Loucy (cell line): Measurements from ENCODE around the gene CEP57L1.

ENCODE experiments used
- H2AFZ ChIP-seq: fragments of 200-600 bp; sonication (generic); 2 replicates; pipeline ENCODE4 v1.6.0; 2016; ENCODE audit warnings: antibody characterized with exemption, mild to moderate bottlenecking, low read length, moderate library complexity
- H3F3A ChIP-seq: fragments of 200-600 bp; 2 replicates; pipeline ENCODE4 v1.6.0; 2016; ENCODE audit warnings: antibody characterized with exemption, low read depth, mild to moderate bottlenecking
- H3K27me3 ChIP-seq: fragments of 200-600 bp; sonication (generic); 2 replicates; pipeline ENCODE4 v1.6.1; 2014; ENCODE audit warnings: low read length, mild to moderate bottlenecking; ENCODE audit not compliant: insufficient read depth, poor library complexity, severe bottlenecking
- H3K36me3 ChIP-seq: fragments of 200-600 bp; sonication (generic); 2 replicates; pipeline ENCODE4 v1.6.1; 2016; ENCODE audit warnings: low read length; ENCODE audit not compliant: insufficient read depth
- H3K4me1 ChIP-seq: fragments of 200-600 bp; sonication (generic); 2 replicates; pipeline ENCODE4 v1.5.1; 2014; ENCODE audit warnings: low read length, mild to moderate bottlenecking; ENCODE audit not compliant: insufficient read depth, poor library complexity, severe bottlenecking
- H3K4me2 ChIP-seq: fragments of 200-600 bp; sonication (generic); 2 replicates; pipeline ENCODE4 v1.6.0; 2014; ENCODE audit warnings: antibody characterized with exemption, low read length, low read depth, mild to moderate bottlenecking; ENCODE audit not compliant: poor library complexity, severe bottlenecking
- H3K4me3 ChIP-seq: fragments of 200-600 bp; sonication (generic); 2 replicates; pipeline ENCODE4 v1.5.1; 2014; ENCODE audit warnings: low read length, mild to moderate bottlenecking, mixed read lengths; ENCODE audit not compliant: poor library complexity, severe bottlenecking
- H3K79me2 ChIP-seq: fragments of 200-600 bp; sonication (generic); 2 replicates; pipeline ENCODE4 v1.6.1; 2014; ENCODE audit warnings: low read length; ENCODE audit not compliant: insufficient read depth
- H3K9ac ChIP-seq: fragments of 200-600 bp; sonication (generic); 2 replicates; pipeline ENCODE4 v1.6.0; 2014; ENCODE audit warnings: mild to moderate bottlenecking, low read depth, low read length, moderate library complexity; ENCODE audit not compliant: poor library complexity, severe bottlenecking
- H3K9me2 ChIP-seq: fragments of 200-600 bp; sonication (generic); replicated peaks from 2 replicates; pipeline ENCODE4 v1.6.1; 2016; ENCODE audit warnings: low read depth, low read length, mixed read lengths
- H3K9me3 ChIP-seq: fragments of 200-600 bp; sonication (generic); 2 replicates; pipeline ENCODE4 v1.6.1; 2014; ENCODE audit warnings: mild to moderate bottlenecking, antibody characterized with exemption, low read length, low read depth; ENCODE audit not compliant: insufficient read depth
- H4K20me1 ChIP-seq: fragments of 200-600 bp; sonication (generic); 2 replicates; pipeline ENCODE4 v1.6.0; 2014; ENCODE audit warnings: antibody characterized with exemption, low read length, mild to moderate bottlenecking; ENCODE audit not compliant: insufficient read depth, poor library complexity, severe bottlenecking
- CTCF ChIP-seq: fragments of 200-600 bp; sonication (generic); conservative IDR thresholded peaks from 2 replicates; pipeline ENCODE4 v1.5.1; 2014; ENCODE audit warnings: mild to moderate bottlenecking, antibody characterized with exemption, low read length
- EZH2phosphoT487 ChIP-seq: fragments of 200-600 bp; IDR thresholded peaks from 2 replicates; pipeline ENCODE4 v1.6.1; 2018; ENCODE audit warnings: antibody characterized with exemption, mild to moderate bottlenecking, moderate library complexity, borderline replicate concordance

The CEP57L1 gene

GRCh38 chr6:109055771-109056235 lies 39.5 kb upstream of the CEP57L1 start:
- H3K9me3 ChIP-seq, result no peaks in the 10 kb centered on the region
- peaks cover 22% of the 10 kb centered on the region; the same call in 1 of the 2 replicates for H3K79me2 ChIP-seq
- TF ChIP-seq CTCF (no peak), EZH2phosphoT487 (no peak)
- H3K4me2 ChIP-seq, result no peak overlapping the region
- no peak overlapping the region for H3K9ac ChIP-seq
- H3K27me3 ChIP-seq, result no peaks in the 10 kb centered on the region
- H3K9me2 ChIP-seq, result no peaks in the 10 kb centered on the region
- H4K20me1 ChIP-seq, result no peaks in the 10 kb centered on the region
- H3K4me1 ChIP-seq, result peaks cover 51% of the 10 kb centered on the region
- H2AFZ ChIP-seq, result no peak overlapping the region
- H3K36me3 ChIP-seq, result no peaks in the 10 kb centered on the region
- H3K4me3 ChIP-seq, result no peak overlapping the region
- no peaks in the 10 kb centered on the region for H3F3A ChIP-seq

- Histone ChIP-seq H3K4me2 (no peak overlapping the region), H4K20me1 (no peaks in the 10 kb centered on the region), H3K9me2 (no peaks in the 10 kb centered on the region), H3K9me3 (no peaks in the 10 kb centered on the region), H3F3A (no peaks in the 10 kb centered on the region), H3K27me3 (no peaks in the 10 kb centered on the region), H3K36me3 (no peaks in the 10 kb centered on the region), H3K4me1 (peaks cover 42% of the 10 kb centered on the region), H3K79me2 (peaks cover 18% of the 10 kb centered on the region; the same call in 1 of the 2 replicates), H2AFZ (no peak overlapping the region), H3K9ac (no peak overlapping the region), H3K4me3 (no peak overlapping the region)
- TF ChIP-seq EZH2phosphoT487 (no peak), CTCF (no peak)
These were observed 38.6 kb upstream of the CEP57L1 start for GRCh38 chr6:109056661-109057060.

GRCh38 chr6:109058620-109059019 lies 36.7 kb upstream of the CEP57L1 start:
- Histone ChIP-seq H3K9ac (no peak overlapping the region), H4K20me1 (no peaks in the 10 kb centered on the region), H3F3A (no peaks in the 10 kb centered on the region), H3K36me3 (no peaks in the 10 kb centered on the region), H3K4me1 (peaks cover 40% of the 10 kb centered on the region), H3K4me2 (no peak overlapping the region), H2AFZ (no peak overlapping the region), H3K4me3 (no peak overlapping the region), H3K9me2 (no peaks in the 10 kb centered on the region), H3K9me3 (no peaks in the 10 kb centered on the region), H3K27me3 (no peaks in the 10 kb centered on the region), H3K79me2 (peaks cover 13% of the 10 kb centered on the region; the same call in 1 of the 2 replicates)
- no peak for TF ChIP-seq EZH2phosphoT487
- no peak for TF ChIP-seq CTCF
